T1000 (cell line): ENCODE data around the gene ZNHIT2.

Experiments used
- DNase-seq: peaks from one replicate; lab custom pipeline; 2025; ENCODE audit warnings: mixed read lengths; lab: John Stamatoyannopoulos, UW

Gene ZNHIT2

DNA sequence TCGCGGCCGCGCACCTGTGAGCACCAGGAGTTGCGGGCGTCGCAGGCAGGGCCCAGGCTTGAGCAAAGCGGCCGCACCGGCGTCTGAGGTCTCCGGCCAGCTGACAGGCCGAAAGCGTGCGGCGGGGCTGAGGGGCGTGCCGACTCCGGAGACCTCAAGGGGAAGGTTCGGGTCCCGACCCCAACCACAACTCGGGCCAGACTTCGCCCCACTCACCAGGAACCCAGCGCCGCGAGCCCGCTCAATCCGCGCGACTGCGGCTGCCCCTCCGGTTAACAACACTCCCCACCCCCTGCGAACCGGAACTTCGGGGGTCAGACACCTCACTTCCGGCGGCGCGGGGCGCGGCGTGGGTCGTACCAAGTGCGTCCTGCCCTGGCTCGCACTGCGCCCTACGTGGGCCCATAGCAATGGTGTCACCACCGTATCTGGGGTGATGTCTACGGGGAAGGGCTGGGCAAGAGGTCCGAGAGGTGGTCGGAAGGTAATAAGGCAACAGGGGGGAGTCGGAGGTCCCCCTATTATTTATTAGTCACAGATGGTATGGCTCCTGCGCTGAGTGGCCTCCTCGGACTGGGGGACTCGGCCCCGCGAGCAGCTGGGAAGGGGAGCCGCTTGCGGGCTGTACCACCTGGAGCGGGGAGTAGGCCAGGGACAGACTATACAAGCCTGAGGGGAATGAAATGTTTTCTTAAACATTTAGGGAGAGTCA, 16.9 kb upstream of the ZNHIT2 start, which contains the start of gene SYVN1:
SYVN1 (minus strand) TSS at position 280 of the 712 bp plus-strand sequence. CDS start 918 bp downstream, outside the sequence.
- peak; percentile 89 for DNase-seq

- DNase-seq = no peak
Observed at GRCh38 chr11:65133724-65134123, 16.2 kb upstream of the ZNHIT2 start.

DNA sequence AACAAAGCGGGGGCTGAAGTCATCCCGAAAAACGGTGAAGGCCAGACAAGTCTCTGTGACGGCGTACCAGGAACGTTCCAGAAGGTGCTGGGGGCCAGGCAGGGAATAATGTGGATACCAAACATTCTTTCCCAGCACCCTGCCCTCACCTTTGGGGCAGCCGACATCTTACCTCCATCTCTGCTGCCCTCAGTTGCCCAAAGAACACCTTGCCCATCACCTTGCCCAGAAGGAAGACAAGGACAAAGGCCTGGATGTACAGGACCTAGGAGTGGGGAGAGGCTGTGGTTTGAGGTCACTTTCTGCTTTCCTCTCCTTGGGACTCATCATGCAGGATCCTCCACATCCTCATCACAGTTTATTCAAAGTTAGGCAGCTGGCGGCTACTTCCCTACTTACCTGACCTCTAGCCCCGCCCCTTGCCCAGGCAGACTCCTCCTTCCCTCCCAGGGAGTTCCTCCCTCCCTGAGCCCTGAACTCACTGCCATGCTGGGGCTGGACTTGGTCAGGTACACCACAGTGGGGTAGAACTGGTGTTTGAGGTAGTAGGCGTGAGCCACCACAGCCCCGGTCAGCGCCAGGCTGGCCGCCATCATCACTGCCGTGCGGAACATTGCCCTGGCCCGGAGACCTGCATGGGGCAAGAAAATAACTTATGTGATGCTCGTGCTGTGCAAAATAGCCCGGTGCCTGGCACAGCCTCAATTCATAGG, 15.6 kb upstream of the ZNHIT2 start:
- no peak for DNase-seq

- DNase-seq = no peak
Observed at GRCh38 chr11:65132238-65132987, 14.9 kb upstream of the ZNHIT2 start.

GRCh38 chr11:65131895-65132237, 14.4 kb upstream of the ZNHIT2 start:
- DNase-seq = no peak

GRCh38 chr11:65131417-65131776, 13.9 kb upstream of the ZNHIT2 start:
- DNase-seq = no peak

- DNase-seq = no peak
Observed at GRCh38 chr11:65130631-65131416, 13.3 kb upstream of the ZNHIT2 start.

DNA sequence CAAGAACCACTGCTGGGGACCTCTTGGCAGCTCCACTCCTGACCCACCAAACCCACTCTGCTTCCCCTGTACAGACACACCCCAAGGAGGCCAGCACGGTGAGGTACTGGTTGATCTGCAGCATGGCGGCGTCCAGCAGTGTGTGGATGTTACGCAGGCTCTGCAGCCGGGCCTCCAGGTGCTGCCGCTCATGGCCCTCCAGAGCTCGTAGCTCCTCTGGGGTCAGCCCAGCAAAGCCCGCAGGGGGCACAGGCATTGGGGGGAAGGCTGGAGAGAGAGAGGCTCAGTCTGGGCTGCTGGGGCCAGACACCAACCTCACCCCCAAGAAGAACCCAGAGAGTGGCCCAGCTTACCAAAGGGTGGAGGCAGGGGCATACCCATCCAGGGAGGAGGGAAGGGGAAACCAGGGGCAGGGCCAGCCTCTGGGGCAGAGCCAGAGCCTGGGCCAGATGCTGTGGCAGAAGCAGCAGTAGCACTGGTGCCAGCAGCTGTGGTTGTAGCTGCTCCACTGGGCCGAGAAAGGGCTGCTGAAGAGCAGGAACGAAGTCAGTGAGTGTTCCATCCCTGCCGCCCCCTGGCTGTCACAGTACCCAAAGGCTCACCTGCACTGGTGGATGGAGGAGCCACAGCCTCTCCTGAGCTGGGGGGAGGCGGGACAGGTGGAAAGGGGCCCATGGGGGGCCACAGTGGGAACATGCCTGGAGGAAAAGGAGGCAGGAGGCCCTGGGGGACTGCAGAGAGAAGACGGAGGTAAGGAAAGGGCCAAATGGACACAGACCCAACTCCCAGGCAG, 12.3 kb upstream of the ZNHIT2 start:
- no peak for DNase-seq

- DNase-seq = no peak
Observed at GRCh38 chr11:65128182-65129145, 11.0 kb upstream of the ZNHIT2 start.

DNA sequence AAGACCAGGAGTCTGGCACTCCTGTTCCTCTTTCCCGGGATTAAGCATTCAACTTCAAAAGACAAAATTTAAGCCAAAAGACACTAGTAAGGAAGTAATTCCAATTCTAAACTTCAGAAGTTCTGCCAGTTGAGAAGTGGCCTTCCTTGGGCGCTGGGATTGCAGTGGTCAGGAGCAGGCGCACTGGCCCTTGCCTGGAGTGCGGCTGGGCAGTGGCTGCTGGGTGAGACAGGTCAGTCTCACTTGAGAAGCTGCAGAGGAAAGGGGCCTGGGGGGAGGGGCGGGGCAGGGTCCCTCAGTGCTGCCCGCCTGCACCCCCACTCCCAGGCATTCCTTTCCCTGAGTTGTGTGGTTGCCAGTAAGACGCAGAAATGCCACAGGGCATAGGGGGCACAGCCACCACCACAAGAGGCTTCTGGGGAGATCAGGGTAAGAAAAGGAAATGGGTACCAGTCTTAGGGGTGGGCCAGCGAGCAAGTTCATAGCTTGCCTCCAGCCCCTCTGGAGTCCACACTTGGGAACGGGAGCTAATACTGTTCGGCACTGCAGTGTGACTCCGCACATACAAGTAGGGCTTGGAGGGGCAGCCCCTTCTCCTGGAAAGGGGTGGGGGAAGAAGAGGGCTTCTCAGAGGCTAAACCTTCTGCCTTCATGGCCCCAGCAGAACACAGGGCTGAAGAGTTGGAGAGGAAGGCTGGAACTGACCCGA, 10.1 kb upstream of the ZNHIT2 start:
- no peak for DNase-seq

DNA sequence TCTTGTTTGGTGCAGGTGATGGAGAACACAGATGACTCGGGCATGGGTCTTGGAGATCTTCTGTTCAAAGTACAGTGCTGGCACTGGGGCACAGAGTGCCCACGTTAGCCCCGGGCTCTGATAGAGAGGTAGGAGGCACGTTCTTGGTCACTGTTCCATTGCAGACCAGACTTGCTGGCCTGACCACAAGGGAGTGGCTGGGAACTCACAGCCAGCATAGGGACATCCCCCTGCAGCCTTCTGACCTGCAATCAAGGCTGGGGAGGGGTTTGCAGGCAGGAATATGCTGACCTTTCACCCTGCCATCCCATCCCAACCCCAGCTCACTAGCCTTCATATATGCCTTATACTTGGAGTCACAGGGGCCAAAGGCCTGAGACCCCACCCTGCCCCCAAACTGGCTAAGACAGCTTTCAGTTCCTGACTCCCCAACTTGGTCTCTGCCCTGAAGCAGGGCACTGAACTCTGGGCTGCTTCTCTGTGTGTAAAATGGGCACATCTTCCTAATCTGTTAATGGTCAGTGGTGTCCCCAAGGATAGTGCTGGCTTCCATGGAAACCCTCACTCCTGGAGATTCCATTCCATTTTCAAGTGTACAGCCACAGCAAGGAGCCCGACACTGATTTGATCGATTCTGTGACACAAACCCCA, 9.2 kb upstream of the ZNHIT2 start:
- DNase-seq = no peak

DNA sequence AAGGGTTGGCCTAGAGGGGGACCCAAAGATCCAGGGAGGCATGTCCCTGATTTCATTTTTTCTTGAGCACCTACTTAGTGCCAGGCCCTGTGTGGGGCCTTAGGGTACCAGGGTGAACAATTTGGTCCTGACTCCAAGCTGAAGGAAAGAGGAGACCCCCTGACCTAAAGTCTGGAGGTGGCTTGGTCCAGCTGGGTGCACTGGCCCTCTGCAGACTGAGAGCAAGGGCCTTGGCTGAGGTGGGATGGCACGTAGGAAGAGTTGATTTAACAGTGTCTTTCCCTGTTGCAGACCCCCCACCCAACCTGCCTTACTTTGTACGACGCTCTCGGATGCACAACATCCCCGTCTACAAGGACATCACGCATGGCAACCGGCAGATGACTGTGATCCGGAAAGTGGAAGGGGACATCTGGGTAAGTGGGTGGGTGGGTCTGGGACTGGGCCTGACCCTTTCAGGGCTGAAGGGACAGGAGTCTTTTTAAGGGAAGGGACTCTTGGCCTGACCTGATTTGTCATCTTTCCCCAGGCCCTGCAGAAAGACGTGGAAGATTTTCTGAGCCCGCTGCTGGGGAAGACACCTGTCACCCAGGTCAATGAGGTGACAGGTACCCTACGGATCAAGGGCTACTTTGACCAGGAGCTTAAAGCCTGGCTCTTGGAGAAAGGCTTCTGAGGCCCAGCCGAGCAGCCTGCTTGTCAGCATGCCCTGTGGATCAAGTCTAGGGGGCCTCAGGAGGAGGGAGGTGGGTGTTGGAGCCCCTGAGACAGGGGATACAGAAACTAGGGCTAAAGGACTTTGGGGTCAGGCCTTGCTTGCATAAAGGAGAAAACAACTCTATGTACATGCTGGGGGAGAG, 7.9 kb upstream of the ZNHIT2 start:
- no peak for DNase-seq

DNA sequence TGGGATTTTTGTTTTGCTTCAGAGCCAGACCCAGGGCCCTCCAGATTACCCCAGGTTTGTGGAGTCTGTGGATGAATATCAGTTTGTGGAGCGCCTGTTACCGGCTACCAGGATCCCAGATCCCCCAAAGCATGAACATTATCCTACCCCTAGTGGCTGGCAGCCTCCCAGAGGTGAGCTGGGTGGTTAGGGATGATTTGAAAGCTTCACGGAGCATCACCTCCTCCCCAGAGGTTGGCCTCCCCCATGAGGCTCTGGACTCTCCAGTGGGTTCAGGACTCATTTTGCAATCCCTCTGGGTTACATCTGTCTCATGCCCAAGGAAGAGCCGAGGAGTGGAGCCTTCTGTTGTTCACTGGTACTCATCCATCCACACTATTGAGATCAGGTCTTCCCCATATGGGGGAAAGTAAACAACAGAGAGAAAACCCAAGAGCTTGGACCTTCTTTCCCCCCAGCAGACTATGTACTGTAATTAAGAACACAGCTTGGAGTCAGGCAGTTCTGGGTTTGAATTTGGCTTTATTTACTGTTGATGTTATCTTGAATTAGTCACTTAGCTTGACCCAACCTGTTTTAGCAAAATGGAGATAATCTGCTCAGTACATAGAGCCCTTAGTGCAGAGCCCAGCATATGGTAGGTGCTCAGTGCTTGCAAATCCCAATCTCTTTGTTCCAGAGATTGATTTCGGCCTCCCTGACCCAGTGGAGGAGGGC, 7.1 kb upstream of the ZNHIT2 start:
- no peak for DNase-seq

DNA sequence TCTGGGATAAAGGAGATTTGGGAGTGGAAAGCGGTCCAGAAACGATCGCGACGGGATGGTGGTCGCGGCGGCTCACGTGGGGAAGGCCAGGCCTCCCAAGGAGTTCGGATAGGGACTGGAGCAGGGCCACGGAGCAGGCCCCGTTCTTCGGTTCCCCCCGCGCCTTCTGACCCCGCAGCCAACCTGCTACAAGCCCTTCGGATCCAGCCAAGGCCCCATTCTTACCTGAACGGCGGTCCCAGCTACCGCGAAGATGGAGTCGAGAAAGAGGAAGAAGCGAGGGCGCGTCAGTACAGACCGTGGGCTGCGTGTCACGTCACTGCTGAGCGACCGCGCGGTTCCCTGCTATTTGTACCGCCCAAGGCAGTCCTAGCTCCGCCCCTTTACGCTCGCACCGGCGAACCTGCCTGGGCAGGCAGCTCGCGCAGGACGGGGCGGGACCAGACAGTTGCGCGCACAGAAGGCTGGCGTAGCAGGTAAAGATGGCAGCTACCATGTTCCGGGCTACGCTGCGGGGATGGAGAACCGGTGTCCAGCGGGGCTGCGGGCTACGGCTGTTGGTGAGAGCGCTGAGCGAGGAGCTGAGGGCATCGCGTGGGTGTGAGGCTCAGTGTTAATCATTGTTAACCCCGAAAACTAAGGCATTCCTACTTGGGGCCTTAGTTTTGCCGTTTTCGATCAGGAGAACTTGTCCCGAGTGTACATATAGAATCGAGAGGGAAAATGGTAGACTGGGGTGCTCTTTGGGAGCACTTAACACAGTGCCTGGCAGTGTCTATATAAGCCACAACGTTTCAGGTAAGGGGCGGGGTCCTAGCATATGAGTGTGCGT, 4.6 kb upstream of the ZNHIT2 start, which contains the start of the genes FAU and MRPL49:
FAU (minus strand) TSS at position 270 of the 832 bp plus-strand sequence. CDS start 321 bp downstream, outside the sequence.
MRPL49 (plus strand) TSS at position 457 of the 832 bp plus-strand sequence; CDS start at position 483, 26 bp downstream.
- DNase-seq = peak; percentile 92

DNA sequence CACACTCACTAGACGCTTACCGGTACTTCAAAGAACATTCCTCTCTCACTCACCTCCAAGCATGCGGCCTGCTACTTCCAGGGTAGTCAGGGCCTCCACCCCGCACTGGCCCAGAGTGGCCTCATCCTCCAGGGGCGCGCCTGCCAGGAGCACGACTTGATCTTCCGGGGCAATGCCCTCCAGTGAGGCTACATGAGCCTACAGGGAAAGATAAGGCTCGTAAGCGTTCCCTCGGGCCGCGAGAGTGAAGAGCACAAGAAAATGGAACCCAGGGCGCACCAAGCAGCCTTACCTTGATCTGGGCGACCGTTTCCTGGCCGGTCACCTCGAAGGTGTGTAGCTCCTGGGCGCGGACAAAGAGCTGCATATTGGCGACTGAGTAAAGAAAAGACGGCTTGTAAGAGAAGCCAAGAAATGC, 4.0 kb upstream of the ZNHIT2 start:
- no peak for DNase-seq

DNA sequence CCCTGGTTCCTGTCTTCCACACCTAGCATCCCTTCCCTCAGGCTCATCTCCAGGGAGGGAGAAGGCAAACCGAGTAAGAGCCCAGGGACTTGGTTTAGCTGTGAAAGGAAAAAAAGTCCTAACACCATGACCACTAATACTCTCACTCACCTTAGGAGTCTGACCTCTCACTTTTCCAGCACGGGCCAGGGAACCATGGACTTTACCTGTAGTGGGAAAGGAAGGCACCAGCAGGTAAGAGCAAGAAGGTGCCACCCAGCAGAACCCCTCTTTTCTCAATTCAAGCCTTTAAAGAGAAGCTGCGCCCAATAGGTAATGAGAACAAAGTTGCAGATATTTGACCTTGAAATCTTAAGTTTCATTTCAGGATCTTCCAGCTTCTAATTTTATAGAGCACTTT, 3.3 kb upstream of the ZNHIT2 start:
- DNase-seq = no peak
